OCI-LY1 (cell line): Measurements from ENCODE around the gene HNRNPA2B1.
A peak's percentile ranks its signal among the peaks of the same experiment; 100 is the strongest.

Experiments
- H2AFZ ChIP-seq: fragments of 200-600 bp; sonication (generic), shearing (Covaris generic); 2 replicates; pipeline ENCODE4 v1.6.0; 2014; ENCODE audit warnings: antibody characterized with exemption, mild to moderate bottlenecking, low read length
- H3F3A ChIP-seq: fragments of 200-600 bp; sonication (generic), shearing (Covaris generic); 2 replicates; pipeline ENCODE4 v1.6.0; 2014; ENCODE audit warnings: mild to moderate bottlenecking, antibody characterized with exemption, low read length, moderate library complexity; ENCODE audit not compliant: insufficient read depth
- H3K27ac ChIP-seq: fragments of 200-600 bp; sonication (generic); 2 replicates; pipeline ENCODE4 v1.5.1; 2014; ENCODE audit warnings: low read length, mixed run types, mild to moderate bottlenecking, low read depth; ENCODE audit not compliant: poor library complexity, severe bottlenecking
- H3K27me3 ChIP-seq: fragments of 200-600 bp; sonication (generic); 2 replicates; pipeline ENCODE4 v1.6.0; 2014; ENCODE audit warnings: antibody characterized with exemption, mild to moderate bottlenecking, low read length, moderate library complexity; ENCODE audit not compliant: insufficient read depth
- H3K36me3 ChIP-seq: fragments of 200-600 bp; sonication (generic); 2 replicates; pipeline ENCODE4 v1.6.1; 2014; ENCODE audit warnings: mild to moderate bottlenecking, antibody characterized with exemption, low read length, moderate library complexity, mixed read lengths; ENCODE audit not compliant: insufficient read depth
- H3K4me1 ChIP-seq: fragments of 200-600 bp; sonication (generic); 2 replicates; pipeline ENCODE4 v1.5.1; 2014; ENCODE audit warnings: mild to moderate bottlenecking, low read length, moderate library complexity; ENCODE audit not compliant: insufficient read depth, severe bottlenecking
- H3K4me2 ChIP-seq: fragments of 200-600 bp; sonication (generic), shearing (Covaris generic); 2 replicates; pipeline ENCODE4 v1.6.1; 2014; ENCODE audit warnings: low read length
- H3K4me3 ChIP-seq: fragments of 200-600 bp; sonication (generic); 2 replicates; pipeline ENCODE4 v1.5.1; 2014; ENCODE audit warnings: low read length, low read depth, mild to moderate bottlenecking, mixed read lengths; ENCODE audit not compliant: poor library complexity, severe bottlenecking
- H3K79me2 ChIP-seq: fragments of 200-600 bp; shearing (Covaris generic); 2 replicates; pipeline ENCODE4 v1.6.1; 2016; ENCODE audit warnings: mixed run types, low read length, mixed read lengths; ENCODE audit not compliant: insufficient read depth
- H3K9ac ChIP-seq: fragments of 200-600 bp; sonication (generic), shearing (Covaris generic); 2 replicates; pipeline ENCODE4 v1.6.1; 2014; ENCODE audit warnings: mild to moderate bottlenecking, low read length, mixed read lengths
- H3K9me2 ChIP-seq: fragments of 200-600 bp; sonication (generic), shearing (Covaris generic); 2 replicates; pipeline ENCODE4 v1.6.1; 2014; ENCODE audit warnings: low read depth, mild to moderate bottlenecking, low read length, mixed read lengths
- H3K9me3 ChIP-seq: fragments of 200-600 bp; shearing (Covaris generic); 2 replicates; pipeline ENCODE4 v1.6.1; 2014; ENCODE audit warnings: low read length, mixed read lengths
- H4K20me1 ChIP-seq: fragments of 200-600 bp; sonication (generic), shearing (Covaris generic); 2 replicates; pipeline ENCODE4 v1.6.0; 2016; ENCODE audit warnings: mild to moderate bottlenecking, low read length; ENCODE audit not compliant: insufficient read depth
- CTCF ChIP-seq: fragments of 200-600 bp; sonication (generic), shearing (Covaris generic); IDR thresholded peaks from 2 replicates; pipeline ENCODE4 v1.5.1; 2017; ENCODE audit warnings: mild to moderate bottlenecking, antibody characterized with exemption, low read length, moderate library complexity, mixed read lengths
- EZH2 ChIP-seq: fragments of 200-600 bp; sonication (generic), shearing (Covaris generic); IDR thresholded peaks from 2 replicates; pipeline ENCODE4 v1.8.0; 2017; ENCODE audit warnings: borderline replicate concordance, mixed run types, mild to moderate bottlenecking, antibody characterized with exemption, low read length, moderate library complexity, mixed read lengths

HNRNPA2B1 gene

GRCh38 chr7:26181474-26182227 is 18.9 kb downstream of the HNRNPA2B1 start:
- H4K20me1 ChIP-seq: no peaks in the 10 kb centered on the region
- H3K4me1 ChIP-seq: no peaks in the 10 kb centered on the region
- peaks cover 34% of the 10 kb centered on the region; the same call in 1 of the 2 replicates for H3K36me3 ChIP-seq
- no peaks in the 10 kb centered on the region for H3K9me3 ChIP-seq
- H3K9me2 ChIP-seq: no peaks in the 10 kb centered on the region
- peaks cover 37% of the 10 kb centered on the region for H3F3A ChIP-seq
- no peak overlapping the region for H3K4me2 ChIP-seq
- H3K4me3 ChIP-seq: no peak overlapping the region
- H3K79me2 ChIP-seq: no peaks in the 10 kb centered on the region
- no peak overlapping the region for H2AFZ ChIP-seq
- H3K9ac ChIP-seq: no peak overlapping the region
- TF ChIP-seq CTCF (no peak), EZH2 (no peak)
- peak overlapping the region; percentile 59 for H3K27ac ChIP-seq
- no peaks in the 10 kb centered on the region for H3K27me3 ChIP-seq

GRCh38 chr7:26180792-26181198 is 19.8 kb downstream of the HNRNPA2B1 start:
- H3K79me2 ChIP-seq: no peaks in the 10 kb centered on the region
- H3F3A ChIP-seq: peaks cover 30% of the 10 kb centered on the region
- no peaks in the 10 kb centered on the region for H3K4me1 ChIP-seq
- H3K4me3 ChIP-seq: no peak overlapping the region
- no peak overlapping the region for H3K9ac ChIP-seq
- no peaks in the 10 kb centered on the region for H3K27me3 ChIP-seq
- no peak overlapping the region for H2AFZ ChIP-seq
- no peak for TF ChIP-seq CTCF
- TF ChIP-seq EZH2: no peak
- H4K20me1 ChIP-seq: no peaks in the 10 kb centered on the region
- peak overlapping the region; percentile 59 for H3K27ac ChIP-seq
- H3K9me3 ChIP-seq: no peaks in the 10 kb centered on the region
- H3K9me2 ChIP-seq: no peaks in the 10 kb centered on the region
- H3K36me3 ChIP-seq: peaks cover 33% of the 10 kb centered on the region; the same call in 1 of the 2 replicates
- H3K4me2 ChIP-seq: no peak overlapping the region

- Histone ChIP-seq H3F3A (peaks cover 22% of the 10 kb centered on the region), H3K4me3 (no peak overlapping the region), H3K4me1 (no peaks in the 10 kb centered on the region), H3K27ac (peak overlapping the region; percentile 3), H3K27me3 (no peaks in the 10 kb centered on the region), H3K4me2 (no peak overlapping the region), H3K36me3 (peaks cover 25% of the 10 kb centered on the region; the same call in 1 of the 2 replicates), H3K79me2 (no peaks in the 10 kb centered on the region), H3K9me3 (no peaks in the 10 kb centered on the region), H3K9me2 (no peaks in the 10 kb centered on the region), H3K9ac (no peak overlapping the region), H2AFZ (no peak overlapping the region), H4K20me1 (no peaks in the 10 kb centered on the region)
- TF ChIP-seq EZH2 (no peak), CTCF (no peak)
These were observed 20.6 kb downstream of the HNRNPA2B1 start for GRCh38 chr7:26179826-26180497.
